VCaP (cell line): ENCODE data around the gene AP3S1.

ENCODE experiments used
- H3K27ac ChIP-seq: fragments of 450-650 bp; 2 replicates; pipeline ENCODE4 v1.5.1; 2017
- CTCF ChIP-seq: fragments of 450-650 bp; conservative IDR thresholded peaks from 2 replicates; pipeline ENCODE4 v1.5.1; 2017; ENCODE audit warnings: mild to moderate bottlenecking, moderate library complexity

Gene AP3S1

DNA sequence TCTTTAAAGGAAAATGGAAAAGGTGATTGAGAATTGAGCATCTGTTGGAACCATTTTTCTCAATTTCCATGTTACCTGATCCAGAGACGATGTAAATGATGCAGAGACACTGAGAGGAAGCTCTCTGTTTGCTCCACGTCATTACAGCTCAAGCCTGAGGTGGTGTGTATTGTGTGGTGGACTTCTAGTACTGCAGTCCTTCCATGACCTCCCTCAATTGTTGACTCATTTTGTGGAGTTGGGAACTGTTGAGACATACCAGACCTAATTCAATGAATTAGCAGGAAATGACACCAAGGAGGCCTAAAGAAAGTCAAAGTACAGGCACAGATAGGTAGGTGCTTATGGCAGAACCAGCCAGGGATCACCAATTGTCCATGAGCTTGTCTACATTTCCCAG lies 104.9 kb downstream of the AP3S1 start:
- H3K27ac ChIP-seq, result no peak overlapping the region
- no peak for TF ChIP-seq CTCF

DNA sequence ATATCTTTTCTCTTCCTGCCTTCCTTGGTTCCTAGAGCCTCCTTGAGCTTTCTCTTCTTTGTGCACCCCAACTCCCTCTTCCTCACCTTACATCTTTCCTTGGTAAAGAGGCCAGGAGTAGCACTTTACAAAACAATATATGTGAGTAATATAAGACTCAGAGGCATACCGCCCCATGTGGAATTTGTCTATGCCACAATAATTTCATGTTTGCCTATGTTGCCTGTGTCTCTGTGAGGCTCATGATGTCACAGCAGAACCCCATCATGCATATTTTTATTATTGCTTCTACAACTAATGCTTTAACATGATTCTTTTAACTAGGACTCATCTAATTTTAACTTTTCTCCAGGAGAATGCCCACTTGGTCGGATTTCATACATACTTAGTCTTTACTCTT lies 105.5 kb downstream of the AP3S1 start:
- TF ChIP-seq CTCF, result no peak
- no peak overlapping the region for H3K27ac ChIP-seq

- TF ChIP-seq CTCF, result no peak
- H3K27ac ChIP-seq, result peak overlapping the region; percentile 9; the same call in 1 of the 2 replicates
Measured at GRCh38 chr5:115948091-115948534, 106.4 kb downstream of the AP3S1 start.

DNA sequence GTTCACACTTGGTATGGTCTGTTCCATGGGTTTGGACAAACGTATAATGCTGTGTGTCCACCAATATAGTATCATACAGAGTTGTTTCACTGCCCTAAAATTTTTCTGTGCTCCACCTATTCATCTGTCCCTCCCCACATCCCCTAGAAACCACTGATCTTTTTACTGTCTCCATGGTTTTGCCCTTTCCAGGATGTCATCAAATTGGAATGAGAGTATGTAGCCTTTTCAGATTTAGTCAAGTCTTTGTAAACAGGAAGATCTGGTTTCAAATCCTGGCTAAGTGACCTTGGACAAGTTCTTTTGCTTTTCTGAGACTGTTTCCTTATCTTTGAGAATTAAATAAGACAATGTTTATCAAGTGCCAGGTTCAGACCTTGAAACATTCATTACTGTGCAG lies 107.4 kb downstream of the AP3S1 start:
- H3K27ac ChIP-seq, result no peak overlapping the region
- no peak for TF ChIP-seq CTCF

GRCh38 chr5:115952588-115952987 lies 110.9 kb downstream of the AP3S1 start:
- no peak for TF ChIP-seq CTCF
- H3K27ac ChIP-seq, result no peak overlapping the region

DNA sequence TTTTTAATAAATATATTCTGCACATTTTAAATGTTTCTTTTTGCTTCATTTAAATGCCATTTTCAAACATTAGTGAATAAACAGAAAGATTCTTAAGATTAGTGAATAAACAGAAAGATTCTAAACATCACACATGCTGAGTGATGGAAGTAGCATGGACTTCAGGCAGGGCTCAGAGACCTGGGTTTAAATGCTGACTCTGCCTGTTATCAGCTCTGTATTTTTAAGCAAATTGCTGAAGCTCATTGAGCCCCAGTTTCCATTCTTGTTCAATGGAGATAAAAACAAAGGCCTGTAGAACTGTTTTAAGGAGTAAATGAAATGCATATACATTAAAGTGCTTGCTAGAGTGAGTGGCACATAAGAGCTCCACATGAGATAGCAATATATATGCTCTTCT lies 112.4 kb downstream of the AP3S1 start:
- TF ChIP-seq CTCF, result no peak
- no peak overlapping the region for H3K27ac ChIP-seq

DNA sequence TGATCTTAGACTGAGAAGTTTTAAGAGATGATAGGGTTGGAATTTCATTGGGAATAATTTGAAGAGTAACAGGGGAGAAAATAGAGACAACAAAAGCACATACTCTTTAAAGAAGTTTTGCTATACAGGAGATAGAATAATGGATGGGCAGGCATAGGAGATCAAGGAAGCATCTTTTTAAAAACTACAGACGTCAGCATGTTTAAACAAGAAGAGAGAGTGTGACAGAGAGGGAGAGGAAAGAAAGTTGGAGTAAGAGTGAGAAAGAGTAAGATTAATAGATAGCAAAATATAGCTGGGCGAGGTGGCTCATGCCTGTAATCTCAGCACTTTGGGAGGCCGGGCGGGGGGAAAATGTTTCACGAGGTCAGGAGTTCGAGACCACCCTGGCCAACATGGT lies 115.2 kb downstream of the AP3S1 start:
- TF ChIP-seq CTCF, result no peak

More for the DNA sequence above, 115.2 kb downstream of the AP3S1 start:
- no peak overlapping the region for H3K27ac ChIP-seq
